ENCODE data around the gene POLR2L. TPM values are rescaled to one million over a fixed set of nuclear protein-coding genes. Genes with fewer than 3 reads are reported as not detected.

The POLR2L gene
- total and polyA plus RNA-seq, 2 of the 13 experiments (the other 11 are each of a cell fraction or from before 2014, with no cell fraction given), result 104 to 114 TPM

DNA sequence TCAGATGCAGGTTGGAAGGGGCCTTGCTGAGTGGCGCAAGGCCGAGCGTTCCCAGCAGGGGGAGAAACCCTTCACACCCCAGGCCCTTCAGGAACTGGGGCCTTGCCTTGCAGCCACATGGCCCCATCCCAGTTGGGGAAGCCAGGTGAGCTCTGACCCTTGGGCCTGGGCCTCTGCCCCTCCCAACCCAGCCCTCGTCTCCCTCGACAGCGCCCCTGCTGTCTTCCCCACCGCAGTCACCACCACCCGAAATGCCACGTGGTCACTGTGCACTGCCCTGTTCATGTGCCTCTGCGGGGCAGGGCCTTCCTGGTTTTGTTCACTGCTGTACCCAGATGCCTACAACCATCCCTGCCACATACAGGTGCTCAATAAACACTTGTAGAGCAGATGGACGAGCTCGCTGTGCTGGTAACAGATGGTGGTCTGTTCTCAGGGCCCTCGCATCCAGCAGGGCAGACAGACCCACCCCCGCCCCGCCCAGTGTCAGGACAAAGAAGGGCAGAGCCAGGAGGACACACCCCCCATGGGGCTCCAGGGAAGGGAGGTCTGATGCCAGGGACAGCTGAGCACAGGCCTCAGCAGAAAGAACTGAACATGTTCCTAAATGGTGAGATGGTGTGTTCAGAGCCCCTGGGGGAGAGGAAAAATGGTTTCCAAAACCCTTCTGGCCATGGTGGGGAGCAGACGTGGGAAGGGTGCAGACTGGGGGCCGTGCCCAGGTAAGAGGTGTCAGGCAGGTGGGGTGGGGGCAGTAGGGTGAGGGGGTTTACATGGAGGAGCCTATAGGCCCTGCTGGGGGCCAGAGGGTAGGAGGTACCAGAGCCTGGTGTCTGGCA lies 3.7 kb downstream of the POLR2L start (continued):
- TF ChIP-seq, protein P1, sequence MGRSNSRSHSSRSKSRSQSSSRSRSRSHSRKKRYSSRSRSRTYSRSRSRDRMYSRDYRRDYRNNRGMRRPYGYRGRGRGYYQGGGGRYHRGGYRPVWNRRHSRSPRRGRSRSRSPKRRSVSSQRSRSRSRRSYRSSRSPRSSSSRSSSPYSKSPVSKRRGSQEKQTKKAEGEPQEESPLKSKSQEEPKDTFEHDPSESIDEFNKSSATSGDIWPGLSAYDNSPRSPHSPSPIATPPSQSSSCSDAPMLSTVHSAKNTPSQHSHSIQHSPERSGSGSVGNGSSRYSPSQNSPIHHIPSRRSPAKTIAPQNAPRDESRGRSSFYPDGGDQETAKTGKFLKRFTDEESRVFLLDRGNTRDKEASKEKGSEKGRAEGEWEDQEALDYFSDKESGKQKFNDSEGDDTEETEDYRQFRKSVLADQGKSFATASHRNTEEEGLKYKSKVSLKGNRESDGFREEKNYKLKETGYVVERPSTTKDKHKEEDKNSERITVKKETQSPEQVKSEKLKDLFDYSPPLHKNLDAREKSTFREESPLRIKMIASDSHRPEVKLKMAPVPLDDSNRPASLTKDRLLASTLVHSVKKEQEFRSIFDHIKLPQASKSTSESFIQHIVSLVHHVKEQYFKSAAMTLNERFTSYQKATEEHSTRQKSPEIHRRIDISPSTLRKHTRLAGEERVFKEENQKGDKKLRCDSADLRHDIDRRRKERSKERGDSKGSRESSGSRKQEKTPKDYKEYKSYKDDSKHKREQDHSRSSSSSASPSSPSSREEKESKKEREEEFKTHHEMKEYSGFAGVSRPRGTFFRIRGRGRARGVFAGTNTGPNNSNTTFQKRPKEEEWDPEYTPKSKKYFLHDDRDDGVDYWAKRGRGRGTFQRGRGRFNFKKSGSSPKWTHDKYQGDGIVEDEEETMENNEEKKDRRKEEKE (IDR thresholded peaks at IDR 0.05), result no peak
- TF ChIP-seq ZBTB8A (CRISPR knock-in tag; IDR thresholded peaks at IDR 0.05; ENCODE audit: borderline replicate concordance, low read depth), result no peak
- TF ChIP-seq, protein P2, sequence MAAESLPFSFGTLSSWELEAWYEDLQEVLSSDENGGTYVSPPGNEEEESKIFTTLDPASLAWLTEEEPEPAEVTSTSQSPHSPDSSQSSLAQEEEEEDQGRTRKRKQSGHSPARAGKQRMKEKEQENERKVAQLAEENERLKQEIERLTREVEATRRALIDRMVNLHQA (CRISPR knock-in tag; IDR thresholded peaks at IDR 0.05), result no peak
- TF ChIP-seq ZNF709 (CRISPR knock-in tag; IDR thresholded peaks at IDR 0.05), result no peak
- TF ChIP-seq ZFY (CRISPR knock-in tag; IDR thresholded peaks at IDR 0.05), result peak; percentile 84
- no peak for TF ChIP-seq ZNF354B (CRISPR knock-in tag; IDR thresholded peaks at IDR 0.05)
- 0 out of 2 replicates have a peak, but pooled peaks have one; percentile 37 for TF ChIP-seq HOXA9 (CRISPR knock-in tag; IDR thresholded peaks at IDR 0.05; ENCODE audit: borderline replicate concordance)
- TF ChIP-seq, protein P3, sequence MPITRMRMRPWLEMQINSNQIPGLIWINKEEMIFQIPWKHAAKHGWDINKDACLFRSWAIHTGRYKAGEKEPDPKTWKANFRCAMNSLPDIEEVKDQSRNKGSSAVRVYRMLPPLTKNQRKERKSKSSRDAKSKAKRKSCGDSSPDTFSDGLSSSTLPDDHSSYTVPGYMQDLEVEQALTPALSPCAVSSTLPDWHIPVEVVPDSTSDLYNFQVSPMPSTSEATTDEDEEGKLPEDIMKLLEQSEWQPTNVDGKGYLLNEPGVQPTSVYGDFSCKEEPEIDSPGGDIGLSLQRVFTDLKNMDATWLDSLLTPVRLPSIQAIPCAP (CRISPR knock-in tag; IDR thresholded peaks at IDR 0.05; ENCODE audit: low read depth), result no peak
- TF ChIP-seq, protein P4, sequence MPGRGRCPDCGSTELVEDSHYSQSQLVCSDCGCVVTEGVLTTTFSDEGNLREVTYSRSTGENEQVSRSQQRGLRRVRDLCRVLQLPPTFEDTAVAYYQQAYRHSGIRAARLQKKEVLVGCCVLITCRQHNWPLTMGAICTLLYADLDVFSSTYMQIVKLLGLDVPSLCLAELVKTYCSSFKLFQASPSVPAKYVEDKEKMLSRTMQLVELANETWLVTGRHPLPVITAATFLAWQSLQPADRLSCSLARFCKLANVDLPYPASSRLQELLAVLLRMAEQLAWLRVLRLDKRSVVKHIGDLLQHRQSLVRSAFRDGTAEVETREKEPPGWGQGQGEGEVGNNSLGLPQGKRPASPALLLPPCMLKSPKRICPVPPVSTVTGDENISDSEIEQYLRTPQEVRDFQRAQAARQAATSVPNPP (CRISPR knock-in tag; IDR thresholded peaks at IDR 0.05), result no peak
- TF ChIP-seq, protein P5, sequence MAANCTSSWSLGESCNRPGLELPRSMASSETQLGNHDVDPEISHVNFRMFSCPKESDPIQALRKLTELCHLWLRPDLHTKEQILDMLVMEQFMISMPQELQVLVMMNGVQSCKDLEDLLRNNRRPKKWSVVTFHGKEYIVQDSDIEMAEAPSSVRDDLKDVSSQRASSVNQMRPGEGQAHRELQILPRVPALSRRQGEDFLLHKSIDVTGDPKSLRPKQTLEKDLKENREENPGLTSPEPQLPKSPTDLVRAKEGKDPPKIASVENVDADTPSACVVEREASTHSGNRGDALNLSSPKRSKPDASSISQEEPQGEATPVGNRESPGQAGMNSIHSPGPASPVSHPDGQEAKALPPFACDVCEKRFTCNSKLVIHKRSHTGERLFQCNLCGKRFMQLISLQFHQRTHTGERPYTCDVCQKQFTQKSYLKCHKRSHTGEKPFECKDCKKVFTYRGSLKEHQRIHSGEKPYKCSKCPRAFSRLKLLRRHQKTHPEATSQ (CRISPR knock-in tag; IDR thresholded peaks at IDR 0.05; ENCODE audit: borderline replicate concordance), result no peak
- no peak for TF ChIP-seq SNAI1 (CRISPR knock-in tag; IDR thresholded peaks at IDR 0.05; ENCODE audit: borderline replicate concordance)
- TF ChIP-seq ZNF883 (CRISPR knock-in tag; IDR thresholded peaks at IDR 0.05; ENCODE audit: not compliant biosample characterization), result no peak
- no peak for TF ChIP-seq ZSCAN22 (CRISPR knock-in tag; IDR thresholded peaks at IDR 0.05)
- no peak for TF ChIP-seq HDAC6 (IDR thresholded peaks at IDR 0.05; ENCODE audit: low read depth, low read length)
- TF ChIP-seq SAP130 (CRISPR knock-in tag; IDR thresholded peaks at IDR 0.05; ENCODE audit: low read depth), result peak; percentile 95
- no peak for TF ChIP-seq GTF2F1 (IDR thresholded peaks at IDR 0.05; ENCODE audit: low read length)
- TF ChIP-seq, protein P6, sequence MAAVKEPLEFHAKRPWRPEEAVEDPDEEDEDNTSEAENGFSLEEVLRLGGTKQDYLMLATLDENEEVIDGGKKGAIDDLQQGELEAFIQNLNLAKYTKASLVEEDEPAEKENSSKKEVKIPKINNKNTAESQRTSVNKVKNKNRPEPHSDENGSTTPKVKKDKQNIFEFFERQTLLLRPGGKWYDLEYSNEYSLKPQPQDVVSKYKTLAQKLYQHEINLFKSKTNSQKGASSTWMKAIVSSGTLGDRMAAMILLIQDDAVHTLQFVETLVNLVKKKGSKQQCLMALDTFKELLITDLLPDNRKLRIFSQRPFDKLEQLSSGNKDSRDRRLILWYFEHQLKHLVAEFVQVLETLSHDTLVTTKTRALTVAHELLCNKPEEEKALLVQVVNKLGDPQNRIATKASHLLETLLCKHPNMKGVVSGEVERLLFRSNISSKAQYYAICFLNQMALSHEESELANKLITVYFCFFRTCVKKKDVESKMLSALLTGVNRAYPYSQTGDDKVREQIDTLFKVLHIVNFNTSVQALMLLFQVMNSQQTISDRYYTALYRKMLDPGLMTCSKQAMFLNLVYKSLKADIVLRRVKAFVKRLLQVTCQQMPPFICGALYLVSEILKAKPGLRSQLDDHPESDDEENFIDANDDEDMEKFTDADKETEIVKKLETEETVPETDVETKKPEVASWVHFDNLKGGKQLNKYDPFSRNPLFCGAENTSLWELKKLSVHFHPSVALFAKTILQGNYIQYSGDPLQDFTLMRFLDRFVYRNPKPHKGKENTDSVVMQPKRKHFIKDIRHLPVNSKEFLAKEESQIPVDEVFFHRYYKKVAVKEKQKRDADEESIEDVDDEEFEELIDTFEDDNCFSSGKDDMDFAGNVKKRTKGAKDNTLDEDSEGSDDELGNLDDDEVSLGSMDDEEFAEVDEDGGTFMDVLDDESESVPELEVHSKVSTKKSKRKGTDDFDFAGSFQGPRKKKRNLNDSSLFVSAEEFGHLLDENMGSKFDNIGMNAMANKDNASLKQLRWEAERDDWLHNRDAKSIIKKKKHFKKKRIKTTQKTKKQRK (IDR thresholded peaks at IDR 0.05; ENCODE audit: low read length), result no peak
- peak; percentile 54; the same call in 1 of the 2 replicates for TF ChIP-seq ZNF746 (CRISPR knock-in tag; IDR thresholded peaks at IDR 0.05)
